SHP77 (cell line): ENCODE data around the gene CD44.
A peak's percentile ranks its signal among the peaks of the same experiment; 100 is the strongest.

Source experiments
- DNase-seq, 2 experiments: peaks; one replicate each; lab custom pipeline; 2025; lab: John Stamatoyannopoulos, UW

Gene CD44

DNA sequence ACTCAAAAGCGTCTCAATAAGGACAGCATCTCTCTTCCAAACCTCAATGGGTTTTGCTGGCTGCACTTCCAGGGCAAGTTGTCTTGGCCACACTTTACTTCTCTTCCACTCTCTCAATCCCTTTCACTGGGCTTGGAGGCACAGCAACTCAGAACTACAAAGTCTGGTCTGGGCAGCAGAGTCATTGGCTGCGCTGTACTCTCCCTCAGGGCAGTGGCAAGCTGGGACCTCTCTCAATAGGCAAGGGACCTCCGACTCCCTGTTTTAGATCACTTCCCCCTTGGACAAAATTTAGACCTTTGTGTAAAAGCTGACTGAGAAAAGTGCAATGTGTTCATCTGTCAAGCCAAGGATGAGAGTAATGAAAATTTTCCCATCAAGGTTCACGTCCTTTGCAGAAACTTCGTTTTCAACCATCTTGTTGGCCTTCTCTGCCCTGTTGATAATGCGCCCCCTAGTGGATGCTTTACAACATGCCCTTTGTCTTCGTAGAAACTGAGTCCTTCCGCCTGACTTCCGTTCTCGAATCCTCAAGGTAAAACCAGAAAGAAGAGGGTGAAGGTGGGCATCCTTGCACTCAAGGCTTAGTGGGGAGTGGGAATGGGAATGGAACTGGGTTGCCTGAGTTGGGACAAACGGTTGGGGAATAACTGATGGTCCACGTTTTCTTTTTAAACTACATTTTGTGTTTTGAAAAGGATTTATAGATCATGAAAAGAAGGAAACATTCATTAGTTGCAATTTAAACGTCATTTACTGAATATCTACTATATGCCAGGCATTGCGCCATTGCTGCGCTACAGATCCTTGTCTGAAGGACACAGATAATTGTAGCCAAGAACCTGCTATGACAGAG is 99.1 kb downstream of the CD44 start:
- DNase-seq = peak; percentile 35 to 70

- DNase-seq = no peak
Measured at GRCh38 chr11:35238882-35239281, 99.9 kb downstream of the CD44 start.

DNA sequence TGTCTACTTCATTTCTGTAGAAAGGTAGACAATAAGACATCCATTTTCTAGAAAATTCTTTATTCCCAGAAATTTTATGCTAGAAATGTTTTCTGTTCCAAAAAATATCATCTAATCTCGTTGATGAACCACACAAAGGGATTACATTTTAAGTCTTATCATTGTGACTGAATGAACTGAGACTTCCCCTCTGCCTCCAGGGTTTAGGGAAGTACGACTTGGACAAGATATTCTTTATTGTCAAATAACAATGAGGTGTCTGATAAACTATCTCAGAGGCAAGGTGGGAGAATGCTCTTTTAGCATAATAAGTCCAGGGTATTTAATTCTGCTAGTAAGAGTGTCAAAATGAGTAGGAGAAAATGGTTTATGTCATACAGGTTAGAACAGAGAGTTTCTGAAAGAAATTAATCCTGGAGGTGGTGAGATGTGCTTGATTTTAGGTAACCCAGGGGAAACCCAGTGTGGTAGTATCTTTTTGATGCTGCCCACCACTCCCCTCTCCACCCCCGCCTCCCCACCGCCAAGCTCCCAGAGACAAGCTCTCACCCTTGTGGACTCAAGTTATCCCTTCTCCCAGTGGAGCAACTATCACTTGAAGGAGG is 100.6 kb downstream of the CD44 start:
- DNase-seq = no peak

GRCh38 chr11:35241083-35241482 is 102.1 kb downstream of the CD44 start:
- no peak for DNase-seq

DNA sequence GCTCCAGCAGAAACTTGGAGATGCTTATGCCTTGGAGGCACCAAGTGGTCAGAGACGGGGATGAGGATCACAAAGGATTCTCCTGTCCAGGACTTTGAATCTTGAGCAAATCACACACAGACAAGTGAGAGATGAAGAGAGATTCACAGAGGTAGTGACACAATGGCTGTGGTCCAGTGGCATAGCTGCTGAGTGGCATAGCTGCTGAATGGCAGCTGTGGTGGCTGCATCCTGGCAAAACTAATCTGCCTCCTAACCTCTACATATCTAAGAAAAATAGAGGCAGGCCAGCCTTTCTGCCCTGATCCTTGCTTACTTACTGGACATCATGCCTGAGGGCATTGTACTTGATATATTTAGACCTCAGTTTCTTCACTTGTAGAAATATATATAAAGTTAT is 102.6 kb downstream of the CD44 start:
- DNase-seq = no peak

- DNase-seq = no peak
Measured at GRCh38 chr11:35242412-35243242, 103.7 kb downstream of the CD44 start.

GRCh38 chr11:35243774-35244173 is 104.8 kb downstream of the CD44 start:
- no peak for DNase-seq

DNA sequence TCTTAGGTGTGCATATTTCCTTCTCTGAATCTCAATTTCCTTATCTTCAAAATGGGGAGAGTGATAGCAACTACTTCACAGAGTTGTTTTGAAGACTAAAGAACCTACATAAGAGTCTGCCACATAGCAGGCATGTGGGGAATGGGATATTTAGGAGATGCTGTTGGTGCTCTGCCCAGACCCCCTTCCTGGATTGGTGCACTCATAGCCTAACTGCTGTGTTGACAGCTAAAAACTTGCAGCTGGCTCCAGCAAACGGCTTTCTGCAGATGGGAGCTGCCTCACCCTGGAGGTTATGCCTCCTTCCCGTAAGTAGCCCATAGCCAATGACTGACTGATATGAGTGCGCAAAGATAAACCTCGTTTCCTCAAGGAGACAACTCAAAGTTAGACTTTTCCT is 106.1 kb downstream of the CD44 start:
- no peak for DNase-seq

- no peak for DNase-seq
Measured at GRCh38 chr11:35245786-35246185, 106.8 kb downstream of the CD44 start.

DNA sequence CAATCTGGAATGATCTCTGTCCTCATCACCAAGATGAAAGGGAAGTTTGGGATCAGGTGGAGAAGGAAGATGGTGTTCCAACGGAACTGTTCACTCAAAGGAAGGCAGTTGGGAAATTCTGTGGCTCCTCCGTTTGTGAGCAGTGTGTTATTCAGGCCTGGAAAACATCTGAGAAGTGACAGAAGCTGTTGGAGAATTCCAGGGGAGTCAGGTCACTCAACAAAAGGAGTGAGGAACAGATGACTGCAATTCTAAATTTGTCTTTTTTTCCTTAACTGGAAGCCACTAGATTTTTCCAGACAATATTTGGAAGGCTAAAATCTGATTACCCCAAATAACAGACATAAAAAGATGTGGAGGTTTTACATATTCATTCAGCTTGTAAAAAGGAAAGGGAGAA is 107.8 kb downstream of the CD44 start:
- no peak for DNase-seq

DNA sequence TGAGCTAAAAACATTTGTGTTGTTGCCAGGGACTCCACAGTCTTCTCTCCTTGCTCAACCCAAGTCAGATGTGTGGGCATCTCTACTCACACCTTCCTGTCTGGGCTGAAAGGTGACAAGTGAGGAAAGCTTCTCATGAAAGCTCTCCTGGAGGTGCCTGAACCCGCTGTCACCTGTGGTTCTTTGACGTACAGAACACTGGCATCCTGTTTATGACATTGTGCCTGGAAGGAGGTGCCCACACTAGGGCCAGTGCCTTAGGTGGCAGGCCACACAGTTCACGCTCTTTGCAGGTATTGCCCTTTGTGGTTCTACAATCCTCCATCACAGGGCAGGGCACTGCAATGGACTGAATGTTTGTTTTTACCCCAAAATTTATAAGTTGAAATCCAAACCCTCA is 108.5 kb downstream of the CD44 start:
- DNase-seq = no peak

DNA sequence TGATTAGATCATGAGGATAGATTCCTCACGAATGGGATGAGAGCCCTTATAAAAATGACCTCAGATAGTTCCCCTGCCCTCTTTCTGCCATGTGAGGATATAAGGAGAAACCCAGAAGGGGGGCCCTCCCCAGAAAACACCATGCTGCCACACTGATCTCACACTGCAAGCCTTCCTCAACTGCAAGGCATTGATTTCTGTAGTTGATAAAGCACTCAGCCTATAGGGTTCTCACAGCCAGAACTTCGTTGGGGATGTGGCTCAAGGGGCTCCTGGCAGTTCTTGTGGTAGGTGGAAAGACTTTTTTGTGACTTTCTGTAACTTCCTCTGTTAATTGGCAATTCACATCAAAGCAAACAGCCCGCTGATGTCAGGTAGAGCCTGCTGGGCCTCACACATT is 108.9 kb downstream of the CD44 start:
- DNase-seq = no peak

GRCh38 chr11:35248558-35249323 is 109.8 kb downstream of the CD44 start:
- DNase-seq = no peak

DNA sequence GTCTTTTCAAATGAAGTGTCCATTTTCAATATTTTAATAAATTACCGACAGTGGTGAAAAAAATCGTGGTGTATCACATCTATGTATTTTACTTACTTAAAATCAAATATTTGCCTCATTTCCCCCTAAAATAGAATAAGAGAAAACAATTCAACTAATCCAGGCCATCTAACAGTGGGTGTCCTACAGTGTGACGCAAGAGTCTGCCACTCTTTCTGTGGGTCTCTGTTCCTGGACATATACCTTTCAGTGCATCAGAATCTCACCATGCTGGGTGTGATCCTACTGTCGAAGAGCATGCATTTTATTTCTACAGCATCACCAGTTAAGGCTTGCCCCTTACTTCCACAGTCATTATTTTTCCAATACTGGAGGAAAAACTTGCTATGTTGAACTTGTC is 111.2 kb downstream of the CD44 start:
- DNase-seq = no peak

DNA sequence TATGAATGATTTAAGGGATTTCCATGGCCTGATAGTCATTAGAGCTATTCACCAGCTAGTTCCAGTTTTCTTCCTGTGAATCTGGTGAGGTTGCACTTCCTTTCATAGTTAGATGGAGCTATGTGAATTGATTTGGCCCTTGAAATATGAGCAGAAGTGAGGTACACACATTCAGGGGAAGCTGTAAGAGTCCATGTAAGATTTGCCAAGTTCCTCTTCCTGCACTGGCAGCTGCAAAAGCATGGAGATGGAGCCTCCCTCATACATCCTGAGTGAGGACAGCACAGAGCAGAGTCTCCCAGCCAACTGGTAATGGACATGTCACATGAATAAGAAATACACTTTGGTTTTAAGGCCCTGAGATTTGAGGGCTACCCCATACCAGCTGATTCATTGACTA is 111.7 kb downstream of the CD44 start:
- DNase-seq = no peak

DNA sequence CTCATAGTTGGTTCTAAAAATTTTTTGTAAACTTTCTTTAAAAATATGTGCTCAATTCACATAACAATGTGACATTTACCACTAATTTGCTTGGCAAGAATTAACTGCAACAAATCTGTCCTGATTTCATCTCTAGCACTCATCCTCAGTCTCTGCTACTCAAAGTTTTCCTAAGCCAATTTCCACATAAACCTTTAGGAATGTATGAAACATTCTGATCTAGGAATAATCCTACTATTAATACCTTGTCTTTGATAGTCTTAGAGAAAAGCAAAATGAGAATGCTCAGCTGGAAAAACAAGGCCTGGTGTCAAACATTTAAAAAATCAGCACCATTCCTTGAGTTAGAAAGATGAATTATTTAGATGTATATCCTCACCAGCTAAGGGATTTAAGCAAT is 114.3 kb downstream of the CD44 start:
- no peak for DNase-seq

GRCh38 chr11:35255514-35255913 is 116.5 kb downstream of the CD44 start:
- no peak for DNase-seq

DNA sequence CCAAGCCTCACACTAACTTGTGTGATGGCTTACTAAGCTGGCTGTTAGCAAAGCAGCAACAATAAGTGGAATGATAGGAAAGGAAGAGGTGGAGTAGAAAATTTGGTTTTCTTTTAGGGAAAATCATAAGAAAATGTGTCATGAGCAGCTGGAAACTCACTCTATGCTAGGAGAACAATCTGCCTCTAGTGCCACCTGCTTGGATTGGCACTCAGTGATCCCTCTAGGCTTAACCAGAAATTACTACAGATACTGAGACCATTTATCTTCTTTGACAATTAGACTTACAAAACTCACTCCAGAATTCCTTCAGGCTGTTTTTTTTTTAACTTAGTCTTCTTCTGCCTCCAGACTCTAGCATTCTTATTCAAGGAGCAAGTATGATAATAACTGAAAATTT is 117.3 kb downstream of the CD44 start:
- DNase-seq = no peak

DNA sequence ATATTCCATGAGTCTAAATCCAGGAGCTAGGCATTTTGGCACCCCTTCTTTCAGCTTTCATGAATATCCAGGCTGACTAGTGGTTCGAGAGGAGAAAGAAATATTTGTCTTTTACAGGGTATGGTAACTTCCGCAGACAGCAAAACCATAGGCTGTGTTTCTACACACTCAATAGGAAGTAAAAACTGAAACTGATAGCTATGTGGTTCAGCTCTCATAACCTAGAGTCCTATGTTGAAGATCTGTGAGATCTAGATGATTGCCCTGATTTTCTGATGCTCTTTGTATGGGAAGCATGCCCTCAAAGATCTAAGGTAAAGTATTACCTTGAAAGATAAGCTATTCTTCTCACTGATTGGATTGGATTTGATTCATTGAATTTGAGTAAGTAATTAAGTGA is 118.3 kb downstream of the CD44 start:
- no peak for DNase-seq

DNA sequence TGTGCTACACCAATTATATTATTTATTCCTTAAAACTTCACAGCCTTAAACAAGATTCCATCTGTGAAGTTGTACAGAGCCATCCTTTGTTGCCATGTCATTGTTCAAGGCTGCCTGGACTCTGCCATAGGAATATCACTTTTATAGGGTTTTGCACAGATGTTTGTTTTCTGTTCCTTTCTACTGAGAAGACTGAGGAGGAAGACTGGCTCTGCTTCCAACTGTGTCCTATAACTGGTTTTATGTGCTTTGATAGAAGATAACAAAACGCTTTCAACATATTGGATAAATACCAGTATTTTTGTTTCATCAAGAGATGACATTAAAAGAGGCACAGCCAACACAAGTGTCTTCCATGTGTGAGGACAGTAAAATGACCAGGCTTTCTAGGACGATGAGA is 120.6 kb downstream of the CD44 start:
- DNase-seq = no peak

DNA sequence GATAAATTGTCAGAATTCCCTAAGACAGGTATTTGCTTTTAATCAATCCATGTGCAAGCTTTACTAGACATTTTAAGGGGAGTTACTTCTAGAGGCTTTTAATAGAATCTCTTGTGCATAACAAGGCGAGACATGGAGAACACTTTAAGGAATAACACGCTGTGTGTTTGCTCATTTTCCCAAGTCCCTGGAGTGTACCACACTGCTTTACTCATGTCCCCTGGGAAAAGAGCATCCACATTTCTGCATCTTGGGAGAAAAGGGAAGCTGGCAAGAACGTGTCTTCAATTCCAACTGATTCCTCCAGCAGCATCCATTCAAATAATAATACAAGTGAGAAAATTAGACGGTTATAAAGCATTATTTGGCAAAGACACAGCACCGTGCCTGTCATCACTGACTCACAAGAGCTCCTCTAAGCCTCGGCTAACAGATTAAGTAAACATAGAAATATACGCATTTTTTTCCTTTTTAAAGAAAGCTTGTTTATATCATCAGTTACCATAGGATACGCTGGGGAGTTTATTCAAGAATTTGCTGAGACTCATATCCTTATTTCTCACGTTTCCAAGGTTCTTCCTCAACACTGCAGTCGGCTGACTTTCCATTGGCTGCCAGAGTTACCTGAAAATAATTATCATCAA is 121.5 kb downstream of the CD44 start:
- DNase-seq = no peak

- no peak for DNase-seq
Measured at GRCh38 chr11:35261197-35261596, 122.2 kb downstream of the CD44 start.
